ENCODE data around the gene MAPKAPK2.

MAPKAPK2 gene

GRCh38 chr1:206654828-206655227 lies 29.9 kb upstream of the MAPKAPK2 start:
- no peak overlapping the region for H3K4me3 ChIP-seq (ENCODE audit: low read depth, low read length)
- peaks cover 8% of the 10 kb centered on the region for H3K4me1 ChIP-seq (ENCODE audit: control insufficient read depth, insufficient read depth, low read length)
- H3K27ac ChIP-seq (ENCODE audit: extremely low read depth, low read depth, low read length) = peak overlapping the region; percentile 38; the same call in 1 of the 2 replicates
- peaks cover 0 to 12% of the 10 kb centered on the region in 2 experiments; a peak in 1 of 3 replicates for H3K36me3 ChIP-seq (ENCODE audit: control insufficient read depth in 2 of 2, insufficient read depth in 1 of 2, low read length in 2 of 2)
- H3K9me3 ChIP-seq (ENCODE audit: control insufficient read depth, insufficient read depth, low read depth, low read length) = no peaks in the 10 kb centered on the region
- POLR2A ChIA-PET = interaction anchor here (0.6 to 2.1 kb wide), 2 partner anchors 20 to 94 kb away, joined by 5 to 8 read pairs; partner anchors contain the start of gene DYRK3
- CTCF ChIA-PET = interaction anchor here (1.0 to 25.1 kb wide), 5 partner anchors 8 to 257 kb away, joined by 3 to 380 read pairs (median 4); partner anchors contain the start of gene DYRK3
- TF ChIP-seq ZSCAN18 (tag by site-specific recombination; IDR thresholded peaks at IDR 0.05) = no peak
- TF ChIP-seq SCRT2 (tag by site-specific recombination; IDR thresholded peaks at IDR 0.05) = 0 out of 2 replicates have a peak, but pooled peaks have one; percentile 41

- peak overlapping the region; percentile 38; the same call in 1 of the 2 replicates for H3K27ac ChIP-seq (ENCODE audit: extremely low read depth, low read depth, low read length)
- ChIA-PET CTCF (interaction anchor here (0.6 to 25.1 kb wide), 8 partner anchors 8 to 327 kb away, joined by 3 to 380 read pairs (median 4); partner anchors contain the start of gene DYRK3), POLR2A (interaction anchor here (0.6 to 2.1 kb wide), 3 partner anchors 8 to 93 kb away, joined by 5 to 8 read pairs (median 5); partner anchors contain the start of gene DYRK3)
- no peak overlapping the region for H3K4me3 ChIP-seq (ENCODE audit: low read depth, low read length)
- peaks cover 8% of the 10 kb centered on the region for H3K4me1 ChIP-seq (ENCODE audit: control insufficient read depth, insufficient read depth, low read length)
- H3K9me3 ChIP-seq (ENCODE audit: control insufficient read depth, insufficient read depth, low read depth, low read length) = no peaks in the 10 kb centered on the region
- H3K36me3 ChIP-seq (ENCODE audit: control insufficient read depth in 2 of 2, insufficient read depth in 1 of 2, low read length in 2 of 2) = peaks cover 0 to 12% of the 10 kb centered on the region in 2 experiments; a peak in 1 of 3 replicates
- TF ChIP-seq ZBTB10 (tag by site-specific recombination; IDR thresholded peaks at IDR 0.05) = no peak
- TF ChIP-seq ZNF19 (tag by site-specific recombination; IDR thresholded peaks at IDR 0.05; ENCODE audit: low read depth) = no peak
- peak; percentile 24; the same call in 1 of the 2 replicates for TF ChIP-seq ZNF18 (tag by site-specific recombination; IDR thresholded peaks at IDR 0.05)
- TF ChIP-seq FEZF1 (tag by site-specific recombination; IDR thresholded peaks at IDR 0.05) = 0 out of 2 replicates have a peak, but pooled peaks have one; percentile 15
- peak; percentile 88 for TF ChIP-seq GLIS1 (tag by site-specific recombination; IDR thresholded peaks at IDR 0.05)
- peak; percentile 24; the same call in 1 of the 2 replicates for TF ChIP-seq ZBTB17 (tag by site-specific recombination; IDR thresholded peaks at IDR 0.05)
- no peak for TF ChIP-seq ZNF23 (tag by site-specific recombination; IDR thresholded peaks at IDR 0.05; ENCODE audit: borderline replicate concordance)
- 0 out of 2 replicates have a peak, but pooled peaks have one; percentile 27 for TF ChIP-seq ZNF843 (tag by site-specific recombination; IDR thresholded peaks at IDR 0.05)
- peak; percentile 91 for TF ChIP-seq ZBTB20 (tag by site-specific recombination; IDR thresholded peaks at IDR 0.05)
- no peak for TF ChIP-seq ZNF624 (tag by site-specific recombination; IDR thresholded peaks at IDR 0.05)
- TF ChIP-seq ZBTB7A (tag by site-specific recombination; IDR thresholded peaks at IDR 0.05; ENCODE audit: low read depth) = no peak
- peak; percentile 82 for TF ChIP-seq PRDM6 (tag by site-specific recombination; IDR thresholded peaks at IDR 0.05)
- peak; percentile 38; the same call in 1 of the 2 replicates for TF ChIP-seq GLIS2 (tag by site-specific recombination; IDR thresholded peaks at IDR 0.05)
- TF ChIP-seq ZNF362 (tag by site-specific recombination; IDR thresholded peaks at IDR 0.05) = no peak
- 0 out of 2 replicates have a peak, but pooled peaks have one; percentile 29 for TF ChIP-seq ZNF335 (tag by site-specific recombination; conservative IDR thresholded peaks at IDR 0.05)
- peak; percentile 85 for TF ChIP-seq ZBTB48 (tag by site-specific recombination; IDR thresholded peaks at IDR 0.05)
- TF ChIP-seq OSR2 (tag by site-specific recombination; IDR thresholded peaks at IDR 0.05) = peak; percentile 88
- 0 out of 2 replicates have a peak, but pooled peaks have one; percentile 15 for TF ChIP-seq ZBTB11 (tag by site-specific recombination; conservative IDR thresholded peaks at IDR 0.05; ENCODE audit: low read depth)
- 0 out of 2 replicates have a peak, but pooled peaks have one; percentile 18 for TF ChIP-seq SCRT2 (tag by site-specific recombination; IDR thresholded peaks at IDR 0.05)
- TF ChIP-seq SP7 (tag by site-specific recombination; IDR thresholded peaks at IDR 0.05) = 0 out of 2 replicates have a peak, but pooled peaks have one; percentile 14
Measured at GRCh38 chr1:206655471-206655882, 29.2 kb upstream of the MAPKAPK2 start.

Measured in HEK293 (cell line).